ENCODE results near the gene DND1. TPM values are rescaled to one million over a fixed set of nuclear protein-coding genes. Genes with fewer than 3 reads are reported as not detected.

The DND1 gene
- polyA plus RNA-seq, 3 donors = 2.3 TPM; not detected in 2

- Mint-ChIP-seq H3K4me1 (peaks cover 13% of the 10 kb centered on the region), H3K27ac (no peak overlapping the region), H3K4me3 (no peak overlapping the region), H3K9me3 (peaks cover 0 to 5% (median 0%) of the 10 kb centered on the region in 7 donors), H3K27me3 (ENCODE audit: low read depth in 3 of 3) (peaks cover 1 to 5% (median 5%) of the 10 kb centered on the region in 3 donors), H3K36me3 (peaks cover 38 to 51% of the 10 kb centered on the region in 2 donors)
- WGBS (ENCODE audit: insufficient coverage) = 100% methylated on average over 1 of the region's 4 CpGs
- peaks cover 36 to 51% of the 10 kb centered on the region in 2 donors for H3K36me3 ChIP-seq (replicated peaks in 1 of 2; ENCODE audit: control insufficient read depth in 1 of 2, insufficient read depth in 2 of 2, low read length in 2 of 2)
- H3K4me1 ChIP-seq (ENCODE audit: control insufficient read depth in 1 of 2, insufficient read depth in 2 of 2, low read length in 2 of 2) = peaks cover 5 to 13% of the 10 kb centered on the region in 2 donors
- H3K27ac ChIP-seq (ENCODE audit: low read depth in 1 of 2, low read length in 2 of 2) = no peak overlapping the region
- no peaks in the 10 kb centered on the region for H3K9me3 ChIP-seq (replicated peaks in 1 of 2; ENCODE audit: control insufficient read depth in 1 of 2, insufficient read depth in 1 of 2, low read length in 2 of 2)
- H3K79me2 ChIP-seq (ENCODE audit: insufficient read depth, low read length) = peaks cover 2% of the 10 kb centered on the region
- no peak overlapping the region for H2AFZ ChIP-seq (ENCODE audit: insufficient read depth, low read depth, low read length, poor library complexity, severe bottlenecking)
- no peaks in the 10 kb centered on the region for H3K27me3 ChIP-seq (ENCODE audit: control insufficient read depth in 2 of 2, insufficient read depth in 2 of 2, low read length in 2 of 2)
- no peak overlapping the region for H3K4me2 ChIP-seq (replicated peaks; ENCODE audit: extremely low read depth, low read length, poor library complexity, severe bottlenecking)
- H4K20me1 ChIP-seq (ENCODE audit: insufficient read depth, low read length) = no peaks in the 10 kb centered on the region
- no peak overlapping the region for H3K9ac ChIP-seq (ENCODE audit: insufficient read depth, low read length, poor library complexity, severe bottlenecking)
- intact Hi-C loops (cut with micrococcal nuclease) = loop anchor here (10.0 kb wide), 2 partner anchors 63 to 593 kb away; partner anchors contain the start of genes IK (in 1 of the 2), NDUFA2 (in 1 of the 2) and PURA (in 1 of the 2)
- TF ChIP-seq CTCF (IDR thresholded peaks at IDR 0.05) = no peak
- DNase-seq = no peak
- no peak overlapping the region for H3K4me3 ChIP-seq (replicated peaks in 1 of 3; ENCODE audit: low read depth in 2 of 3, low read length in 3 of 3)
Observed at GRCh38 chr5:140707812-140708211, 34.4 kb upstream of the DND1 start.

- Histone ChIP-seq H4K20me1 (ENCODE audit: insufficient read depth, low read length) (no peaks in the 10 kb centered on the region), H3K4me2 (replicated peaks; ENCODE audit: extremely low read depth, low read length, poor library complexity, severe bottlenecking) (peak within 1 kb of the TSS; percentile 82), H2AFZ (ENCODE audit: insufficient read depth, low read depth, low read length, poor library complexity, severe bottlenecking) (peak within 1 kb of the TSS; percentile 82), H3K79me2 (ENCODE audit: insufficient read depth, low read length) (peaks cover 25% of the 10 kb centered on the region), H3K4me1 (ENCODE audit: control insufficient read depth in 1 of 2, insufficient read depth in 2 of 2, low read length in 2 of 2) (peaks cover 18 to 22% of the 10 kb centered on the region in 2 donors), H3K9me3 (replicated peaks in 1 of 2; ENCODE audit: control insufficient read depth in 1 of 2, insufficient read depth in 1 of 2, low read length in 2 of 2) (no peaks in the 10 kb centered on the region), H3K9ac (ENCODE audit: insufficient read depth, low read length, poor library complexity, severe bottlenecking) (peak within 1 kb of the TSS; percentile 79), H3K27me3 (ENCODE audit: control insufficient read depth in 2 of 2, insufficient read depth in 2 of 2, low read length in 2 of 2) (no peaks in the 10 kb centered on the region), H3K27ac (ENCODE audit: low read depth in 1 of 2, low read length in 2 of 2) (peak within 1 kb of the TSS; percentile 74 to 90), H3K4me3 (replicated peaks in 1 of 3; ENCODE audit: low read depth in 2 of 3, low read length in 3 of 3) (peak within 1 kb of the TSS; percentile 74 to 89 (median 88)), H3K36me3 (replicated peaks in 1 of 2; ENCODE audit: control insufficient read depth in 1 of 2, insufficient read depth in 2 of 2, low read length in 2 of 2) (peaks cover 69 to 80% of the 10 kb centered on the region in 2 donors)
- H3K4me3 Mint-ChIP-seq = peak within 1 kb of the TSS; percentile 96 to 99
- peak; percentile 95 to 99 (median 98) for DNase-seq
- WGBS (ENCODE audit: insufficient coverage) = under 1% methylated on average over 31 of the region's 44 CpGs
- intact Hi-C loops (cut with micrococcal nuclease) = loop anchor here (10.0 kb wide), 2 partner anchors 56 to 586 kb away; partner anchors contain the start of genes IK (in 1 of the 2), NDUFA2 (in 1 of the 2) and PURA (in 1 of the 2)
- H3K27me3 Mint-ChIP-seq (ENCODE audit: low read depth in 3 of 3) = no peaks in the 10 kb centered on the region
- no peak for TF ChIP-seq CTCF (IDR thresholded peaks at IDR 0.05)
- H3K4me1 Mint-ChIP-seq = peaks cover 19% of the 10 kb centered on the region
- H3K36me3 Mint-ChIP-seq = peaks cover 75 to 81% of the 10 kb centered on the region in 2 donors
- peaks cover 0 to 2% (median 0%) of the 10 kb centered on the region in 7 donors for H3K9me3 Mint-ChIP-seq
- H3K27ac Mint-ChIP-seq = peak within 1 kb of the TSS; percentile 94 to 97 (median 97)
Observed at GRCh38 chr5:140700177-140701144, 27.1 kb upstream of the DND1 start, which contains the start of gene ZMAT2. ZMAT2 (plus strand) TSS chr5:140700447; CDS start chr5:140700461, 14 bp downstream.

Measured in CD14-positive monocyte (primary cell).